Naive B cell (primary cell): Measurements from ENCODE around the gene CAPNS1. TPM values are rescaled to one million over a fixed set of nuclear protein-coding genes. Genes with fewer than 3 reads are reported as not detected.

Source experiments
- ATAC-seq, 2 donors: fragments of 150-1000 bp; cut with Tn5 transposase; 2 replicates each; pipeline ENCODE4 v1.10.0; 2021; ENCODE audit warnings: low read depth in 2 of 2, mild to moderate bottlenecking in 2 of 2, moderate library complexity in 2 of 2
- DNase-seq: peaks from one replicate; pipeline ENCODE4 v3.0.0; 2022
- H3K27ac Mint-ChIP-seq, 6 donors: one replicate each; pipeline ENCODE4 v1.8.0; 2020 to 2022; ENCODE audit warnings: mild to moderate bottlenecking in 6 of 6, mixed read lengths in 6 of 6, moderate library complexity in 5 of 6, inconsistent platforms in 2 of 6
- H3K27me3 Mint-ChIP-seq, 3 donors: one replicate each; pipeline ENCODE4 v1.8.0; 2021 to 2022; ENCODE audit warnings: mixed read lengths in 3 of 3, mild to moderate bottlenecking in 1 of 3
- H3K36me3 Mint-ChIP-seq, 2 donors: one replicate each; pipeline ENCODE4 v1.8.0; 2020 to 2022; ENCODE audit warnings: mixed read lengths in 2 of 2, inconsistent platforms in 1 of 2, mild to moderate bottlenecking in 1 of 2
- H3K4me1 Mint-ChIP-seq, 3 donors: one replicate each; pipeline ENCODE4 v1.8.0; 2020 to 2022; ENCODE audit warnings: mixed read lengths in 3 of 3, inconsistent platforms in 1 of 3, mild to moderate bottlenecking in 1 of 3, moderate library complexity in 1 of 3
- H3K4me3 Mint-ChIP-seq, 8 donors: one replicate each; pipeline ENCODE4 v1.8.0; 2020 to 2022; ENCODE audit warnings: mild to moderate bottlenecking in 8 of 8, mixed read lengths in 8 of 8, moderate library complexity in 8 of 8, inconsistent platforms in 2 of 8
- H3K9me3 Mint-ChIP-seq, 7 donors: one replicate each; pipeline ENCODE4 v1.8.0; 2020 to 2022; ENCODE audit warnings: mixed read lengths in 7 of 7, mild to moderate bottlenecking in 5 of 7, inconsistent platforms in 2 of 7, moderate library complexity in 1 of 7
- polyA plus RNA-seq, 6 donors: library from polyadenylated mRNA; unstranded; fragments of 300-500 nt; fragmentation: Illumina TruSeq; gene quantifications; one replicate each; pipeline ENCODE4 v1.2.3, GENCODE V29; 2021; ENCODE audit warnings: low read depth in 6 of 6

The CAPNS1 gene
- polyA plus RNA-seq, 6 donors from 2014 or later, result 93.5 to 156 (median 111) TPM

- no peak for ATAC-seq
- Mint-ChIP-seq H3K27me3 (no peaks in the 10 kb centered on the region), H3K27ac (no peak overlapping the region), H3K4me1 (peaks cover 0 to 3% (median 0%) of the 10 kb centered on the region in 3 donors), H3K4me3 (peak overlapping the region in 1 of 8 donors; percentile 21), H3K9me3 (no peaks in the 10 kb centered on the region), H3K36me3 (no peaks in the 10 kb centered on the region)
- DNase-seq, result no peak
Observed at GRCh38 chr19:36106991-36107390, 32.9 kb upstream of the CAPNS1 start.

- Mint-ChIP-seq H3K4me1 (peaks cover 10 to 11% (median 10%) of the 10 kb centered on the region in 3 donors), H3K9me3 (no peaks in the 10 kb centered on the region), H3K36me3 (peaks cover 0 to 9% of the 10 kb centered on the region in 2 donors), H3K27ac (no peak overlapping the region), H3K4me3 (peak overlapping the region in 1 of 8 donors; percentile 20), H3K27me3 (no peaks in the 10 kb centered on the region)
- ATAC-seq, result no peak
- DNase-seq, result no peak
Observed at GRCh38 chr19:36108684-36109083, 31.2 kb upstream of the CAPNS1 start.

GRCh38 chr19:36110487-36111199 is 29.2 kb upstream of the CAPNS1 start, which contains the start of gene OVOL3:
OVOL3 (plus strand) TSS chr19:36111143; CDS start chr19:36111203, 60 bp downstream.
- Mint-ChIP-seq H3K36me3 (peaks cover 0 to 9% of the 10 kb centered on the region in 2 donors), H3K4me1 (peaks cover 24 to 26% (median 26%) of the 10 kb centered on the region in 3 donors), H3K4me3 (peak within 1 kb of the TSS in 3 of 8 donors; percentile 76 to 88 (median 81)), H3K27me3 (no peaks in the 10 kb centered on the region), H3K9me3 (no peaks in the 10 kb centered on the region), H3K27ac (peak within 1 kb of the TSS in 1 of 6 donors; percentile 69)
- ATAC-seq (no peak), DNase-seq (no peak)

GRCh38 chr19:36111200-36111539 is 28.7 kb upstream of the CAPNS1 start:
- ATAC-seq (no peak), DNase-seq (no peak)
- no peaks in the 10 kb centered on the region for H3K27me3 Mint-ChIP-seq
- H3K9me3 Mint-ChIP-seq, result no peaks in the 10 kb centered on the region
- H3K4me1 Mint-ChIP-seq, result peaks cover 27 to 32% (median 29%) of the 10 kb centered on the region in 3 donors
- no peak overlapping the region for H3K27ac Mint-ChIP-seq
- peaks cover 0 to 9% of the 10 kb centered on the region in 2 donors for H3K36me3 Mint-ChIP-seq
- H3K4me3 Mint-ChIP-seq, result peak overlapping the region in 1 of 8 donors; percentile 88

- no peaks in the 10 kb centered on the region for H3K27me3 Mint-ChIP-seq
- no peak for ATAC-seq
- peak overlapping the region in 4 of 6 donors; percentile 12 to 98 (median 72) for H3K27ac Mint-ChIP-seq
Observed at GRCh38 chr19:36112678-36113077, 27.2 kb upstream of the CAPNS1 start.

GRCh38 chr19:36113425-36113824 is 26.4 kb upstream of the CAPNS1 start:
- Mint-ChIP-seq H3K27ac (peak overlapping the region in 2 of 6 donors; percentile 79 to 98), H3K4me3 (peak overlapping the region; percentile 81 to 99 (median 96)), H3K4me1 (peaks cover 36 to 50% (median 43%) of the 10 kb centered on the region in 3 donors), H3K9me3 (no peaks in the 10 kb centered on the region), H3K27me3 (no peaks in the 10 kb centered on the region), H3K36me3 (peaks cover 5 to 16% of the 10 kb centered on the region in 2 donors)
- ATAC-seq (no peak), DNase-seq (no peak)

More at GRCh38 chr19:36112678-36113077, 27.2 kb upstream of the CAPNS1 start:
- Mint-ChIP-seq H3K9me3 (no peaks in the 10 kb centered on the region), H3K4me1 (peaks cover 33 to 44% (median 42%) of the 10 kb centered on the region in 3 donors), H3K36me3 (peaks cover 0 to 9% of the 10 kb centered on the region in 2 donors), H3K4me3 (peak overlapping the region in 7 of 8 donors; percentile 68 to 96 (median 83))
- no peak for DNase-seq

GRCh38 chr19:36113894-36114720 is 25.8 kb upstream of the CAPNS1 start:
- peak overlapping the region; percentile 81 to 99 (median 96) for H3K4me3 Mint-ChIP-seq
- no peak for DNase-seq
- no peaks in the 10 kb centered on the region for H3K27me3 Mint-ChIP-seq
- peak in 1 of 2 donors; percentile 2 for ATAC-seq
- H3K4me1 Mint-ChIP-seq, result peaks cover 36 to 54% (median 49%) of the 10 kb centered on the region in 3 donors
- H3K27ac Mint-ChIP-seq, result peak overlapping the region; percentile 98 to 100 (median 98)
- no peaks in the 10 kb centered on the region for H3K9me3 Mint-ChIP-seq
- H3K36me3 Mint-ChIP-seq, result peaks cover 5 to 18% of the 10 kb centered on the region in 2 donors

GRCh38 chr19:36114721-36115452 is 25.0 kb upstream of the CAPNS1 start, which contains the start of gene POLR2I:
POLR2I (minus strand) TSS chr19:36114875; CDS start chr19:36114856, 19 bp downstream.
- no peaks in the 10 kb centered on the region for H3K9me3 Mint-ChIP-seq
- H3K4me3 Mint-ChIP-seq, result peak within 1 kb of the TSS; percentile 81 to 99 (median 96)
- H3K27ac Mint-ChIP-seq, result peak within 1 kb of the TSS; percentile 98 to 100 (median 98)
- peaks cover 38 to 60% (median 49%) of the 10 kb centered on the region in 3 donors for H3K4me1 Mint-ChIP-seq
- H3K27me3 Mint-ChIP-seq, result no peaks in the 10 kb centered on the region
- peaks cover 5 to 21% of the 10 kb centered on the region in 2 donors for H3K36me3 Mint-ChIP-seq
- ATAC-seq (peak; percentile 81 to 84), DNase-seq (peak; percentile 98)

GRCh38 chr19:36115453-36116343 is 24.2 kb upstream of the CAPNS1 start, which contains the start of gene TBCB:
TBCB (plus strand) TSS chr19:36115468; CDS start chr19:36115561, 93 bp downstream.
- H3K36me3 Mint-ChIP-seq, result peaks cover 5 to 26% of the 10 kb centered on the region in 2 donors
- DNase-seq, result no peak
- no peaks in the 10 kb centered on the region for H3K9me3 Mint-ChIP-seq
- peak within 1 kb of the TSS; percentile 81 to 99 (median 96) for H3K4me3 Mint-ChIP-seq
- H3K27me3 Mint-ChIP-seq, result no peaks in the 10 kb centered on the region
- H3K4me1 Mint-ChIP-seq, result peaks cover 42 to 68% (median 54%) of the 10 kb centered on the region in 3 donors
- peak within 1 kb of the TSS; percentile 98 to 100 (median 98) for H3K27ac Mint-ChIP-seq
- peak; percentile 48 to 51 for ATAC-seq

GRCh38 chr19:36116344-36116637 is 23.6 kb upstream of the CAPNS1 start:
- no peak for DNase-seq
- H3K9me3 Mint-ChIP-seq, result no peaks in the 10 kb centered on the region
- H3K4me3 Mint-ChIP-seq, result peak overlapping the region; percentile 81 to 99 (median 96)
- peaks cover 42 to 72% (median 54%) of the 10 kb centered on the region in 3 donors for H3K4me1 Mint-ChIP-seq
- no peaks in the 10 kb centered on the region for H3K27me3 Mint-ChIP-seq
- H3K27ac Mint-ChIP-seq, result peak overlapping the region in 5 of 6 donors; percentile 83 to 98 (median 91)
- H3K36me3 Mint-ChIP-seq, result peaks cover 5 to 26% of the 10 kb centered on the region in 2 donors
- ATAC-seq, result no peak

- no peaks in the 10 kb centered on the region for H3K9me3 Mint-ChIP-seq
- H3K27me3 Mint-ChIP-seq, result no peaks in the 10 kb centered on the region
- peaks cover 26 to 46% (median 31%) of the 10 kb centered on the region in 3 donors for H3K4me1 Mint-ChIP-seq
- DNase-seq (no peak), ATAC-seq (no peak)
- peak overlapping the region in 1 of 6 donors; percentile 89 for H3K27ac Mint-ChIP-seq
- peak overlapping the region in 1 of 8 donors; percentile 27 for H3K4me3 Mint-ChIP-seq
- peaks cover 5 to 17% of the 10 kb centered on the region in 2 donors for H3K36me3 Mint-ChIP-seq
Observed at GRCh38 chr19:36120092-36120983, 19.5 kb upstream of the CAPNS1 start.
